ENCODE measurements around the gene STYXL2.

DNA sequence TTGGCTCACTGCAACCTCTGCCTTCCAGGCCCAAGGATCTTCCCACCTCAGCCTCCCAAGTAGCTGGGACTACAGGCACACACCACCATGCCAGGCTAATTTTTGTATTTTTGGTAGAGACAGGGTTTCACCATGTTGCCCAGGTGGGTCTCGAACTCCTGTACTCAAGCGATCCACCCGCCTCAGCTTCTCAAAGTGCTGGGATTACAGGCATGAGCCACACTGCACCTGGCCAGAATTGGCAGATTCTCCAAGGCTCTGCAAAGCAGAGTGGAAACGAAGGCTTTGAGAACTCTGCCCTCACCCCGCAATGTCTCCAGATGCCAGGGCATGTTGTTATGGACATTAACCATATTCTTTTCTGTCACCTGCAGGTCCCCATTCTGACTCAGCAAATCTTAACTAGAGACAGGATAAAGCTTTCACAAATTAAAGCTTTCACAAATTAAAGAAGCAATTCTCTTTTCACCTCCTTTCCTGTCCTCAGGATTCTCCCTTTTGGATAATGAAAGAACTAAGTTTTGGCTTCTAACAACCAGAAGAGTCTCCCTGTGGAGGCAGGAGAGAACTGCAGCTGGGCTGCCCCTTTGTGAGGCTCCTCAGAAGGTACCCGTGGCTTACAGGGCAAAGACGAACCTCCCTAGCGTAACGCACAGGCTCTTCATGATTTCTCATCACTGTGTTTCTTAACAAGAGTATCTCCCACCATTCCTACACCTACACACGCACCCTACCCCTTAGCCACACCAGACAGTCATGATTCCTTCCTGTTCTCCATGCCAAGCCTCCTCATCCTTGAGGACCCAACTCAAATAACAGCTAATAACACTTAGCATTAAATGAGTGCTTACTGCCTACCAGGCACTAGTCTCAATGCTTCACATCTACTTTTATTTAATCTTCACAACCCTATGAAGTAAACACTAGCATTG, 33.5 kb upstream of the STYXL2 start:
- TF ChIP-seq EZH2 (IDR thresholded peaks at IDR 0.05; ENCODE audit: borderline replicate concordance, low read length), result no peak
- TF ChIP-seq, protein P1, sequence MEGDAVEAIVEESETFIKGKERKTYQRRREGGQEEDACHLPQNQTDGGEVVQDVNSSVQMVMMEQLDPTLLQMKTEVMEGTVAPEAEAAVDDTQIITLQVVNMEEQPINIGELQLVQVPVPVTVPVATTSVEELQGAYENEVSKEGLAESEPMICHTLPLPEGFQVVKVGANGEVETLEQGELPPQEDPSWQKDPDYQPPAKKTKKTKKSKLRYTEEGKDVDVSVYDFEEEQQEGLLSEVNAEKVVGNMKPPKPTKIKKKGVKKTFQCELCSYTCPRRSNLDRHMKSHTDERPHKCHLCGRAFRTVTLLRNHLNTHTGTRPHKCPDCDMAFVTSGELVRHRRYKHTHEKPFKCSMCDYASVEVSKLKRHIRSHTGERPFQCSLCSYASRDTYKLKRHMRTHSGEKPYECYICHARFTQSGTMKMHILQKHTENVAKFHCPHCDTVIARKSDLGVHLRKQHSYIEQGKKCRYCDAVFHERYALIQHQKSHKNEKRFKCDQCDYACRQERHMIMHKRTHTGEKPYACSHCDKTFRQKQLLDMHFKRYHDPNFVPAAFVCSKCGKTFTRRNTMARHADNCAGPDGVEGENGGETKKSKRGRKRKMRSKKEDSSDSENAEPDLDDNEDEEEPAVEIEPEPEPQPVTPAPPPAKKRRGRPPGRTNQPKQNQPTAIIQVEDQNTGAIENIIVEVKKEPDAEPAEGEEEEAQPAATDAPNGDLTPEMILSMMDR (IDR thresholded peaks at IDR 0.05; ENCODE audit: low read length), result peak; percentile 22; the same call in 1 of the 2 replicates

Data from OCI-LY1 (cell line).